Keratinocyte (primary cell): ENCODE measurements around the gene BNIP5.

Source experiments
- CTCF ChIP-seq, 3 experiments: IDR thresholded peaks in 1 of 3; conservative IDR thresholded peaks in 1 of 3; optimal IDR thresholded peaks in 1 of 3; 2 replicates in 2 of 3; 3 replicates in 1 of 3; pipeline versions ENCODE3 to v1.5.1; 2011; ENCODE audit warnings: low read length in 3 of 3, mild to moderate bottlenecking in 3 of 3, moderate library complexity in 2 of 3, control low read depth in 1 of 3, inconsistent platforms in 1 of 3; ENCODE audit not compliant: insufficient read depth in 2 of 3; ENCODE audit errors: extremely low read depth in 1 of 3
- EZH2 ChIP-seq: IDR thresholded peaks from one replicate; pipeline ENCODE4 v1.6.1; 2012; ENCODE audit warnings: inconsistent platforms, mild to moderate bottlenecking, low read length, moderate library complexity

GRCh38 chr6:36333931-36334725, 2.6 kb downstream of the BNIP5 start:
- TF ChIP-seq CTCF (optimal IDR thresholded peaks at IDR 0.05 in 1 of 3, IDR thresholded peaks at IDR 0.05 in 1 of 3, conservative IDR thresholded peaks at IDR 0.05 in 1 of 3; ENCODE audit: extremely low read depth in 1 of 3, insufficient read depth in 2 of 3, low read length in 3 of 3) (no peak), EZH2 (no peak)
